GM12801 (cell line): Measurements from ENCODE around the gene TMEM45A.

Experiments used
- TF ChIP-seq, protein P1 (sequence below): IDR thresholded peaks from one replicate; pipeline ENCODE4 v1.5.1; 2011; ENCODE audit warnings: control low read depth; ENCODE audit not compliant: insufficient read length; ENCODE audit errors: extremely low read depth

TMEM45A gene

GRCh38 chr3:100457811-100458210 lies 34.6 kb upstream of the TMEM45A start:
- TF ChIP-seq, protein P1, sequence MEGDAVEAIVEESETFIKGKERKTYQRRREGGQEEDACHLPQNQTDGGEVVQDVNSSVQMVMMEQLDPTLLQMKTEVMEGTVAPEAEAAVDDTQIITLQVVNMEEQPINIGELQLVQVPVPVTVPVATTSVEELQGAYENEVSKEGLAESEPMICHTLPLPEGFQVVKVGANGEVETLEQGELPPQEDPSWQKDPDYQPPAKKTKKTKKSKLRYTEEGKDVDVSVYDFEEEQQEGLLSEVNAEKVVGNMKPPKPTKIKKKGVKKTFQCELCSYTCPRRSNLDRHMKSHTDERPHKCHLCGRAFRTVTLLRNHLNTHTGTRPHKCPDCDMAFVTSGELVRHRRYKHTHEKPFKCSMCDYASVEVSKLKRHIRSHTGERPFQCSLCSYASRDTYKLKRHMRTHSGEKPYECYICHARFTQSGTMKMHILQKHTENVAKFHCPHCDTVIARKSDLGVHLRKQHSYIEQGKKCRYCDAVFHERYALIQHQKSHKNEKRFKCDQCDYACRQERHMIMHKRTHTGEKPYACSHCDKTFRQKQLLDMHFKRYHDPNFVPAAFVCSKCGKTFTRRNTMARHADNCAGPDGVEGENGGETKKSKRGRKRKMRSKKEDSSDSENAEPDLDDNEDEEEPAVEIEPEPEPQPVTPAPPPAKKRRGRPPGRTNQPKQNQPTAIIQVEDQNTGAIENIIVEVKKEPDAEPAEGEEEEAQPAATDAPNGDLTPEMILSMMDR = no peak

DNA sequence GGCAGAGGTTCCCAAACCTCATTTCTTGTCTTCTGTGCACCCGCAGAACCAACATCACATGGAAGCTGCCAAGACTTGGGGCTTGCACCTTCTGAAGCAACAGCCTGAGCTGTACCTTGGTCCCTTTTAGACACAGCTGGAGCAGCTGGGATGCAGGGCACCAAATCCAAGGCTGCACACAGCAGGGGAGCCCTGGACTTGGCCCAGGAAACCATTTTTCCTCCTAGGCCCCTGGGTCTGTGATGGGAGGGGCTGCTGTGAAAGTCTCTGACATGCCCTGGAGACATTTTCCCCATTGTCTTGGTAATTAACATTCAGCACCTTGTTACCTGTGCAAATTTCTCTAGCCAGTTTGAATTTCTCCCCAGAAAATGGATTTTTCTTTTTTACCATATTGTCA lies 33.6 kb upstream of the TMEM45A start:
- TF ChIP-seq, protein P1 = no peak

DNA sequence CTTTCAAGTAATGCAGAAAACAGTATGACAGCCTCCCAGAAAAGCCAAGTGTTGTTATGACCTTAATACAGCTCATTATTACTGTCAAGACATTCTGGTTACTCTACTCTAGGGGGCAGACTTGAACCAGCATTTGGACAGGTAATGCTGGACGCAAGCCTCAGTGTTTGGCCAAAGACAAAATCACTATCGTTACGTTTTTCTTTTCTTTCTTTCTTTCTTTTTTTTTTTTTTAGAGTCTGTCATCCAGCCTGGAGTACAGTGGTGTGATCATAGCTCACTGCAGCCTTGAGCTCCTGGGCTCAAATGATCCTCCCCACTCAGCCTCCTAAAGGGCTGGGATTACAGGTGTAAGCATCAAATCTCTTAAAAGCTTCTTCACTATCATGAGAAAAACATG lies 29.4 kb upstream of the TMEM45A start:
- TF ChIP-seq, protein P1 = no peak

- TF ChIP-seq, protein P1 = no peak
These were observed 28.7 kb upstream of the TMEM45A start for GRCh38 chr3:100463646-100464155.

- TF ChIP-seq, protein P1 = no peak
These were observed 26.3 kb upstream of the TMEM45A start for GRCh38 chr3:100465892-100466777.

- TF ChIP-seq, protein P1 = no peak
These were observed 25.3 kb upstream of the TMEM45A start for GRCh38 chr3:100467133-100467532.

DNA sequence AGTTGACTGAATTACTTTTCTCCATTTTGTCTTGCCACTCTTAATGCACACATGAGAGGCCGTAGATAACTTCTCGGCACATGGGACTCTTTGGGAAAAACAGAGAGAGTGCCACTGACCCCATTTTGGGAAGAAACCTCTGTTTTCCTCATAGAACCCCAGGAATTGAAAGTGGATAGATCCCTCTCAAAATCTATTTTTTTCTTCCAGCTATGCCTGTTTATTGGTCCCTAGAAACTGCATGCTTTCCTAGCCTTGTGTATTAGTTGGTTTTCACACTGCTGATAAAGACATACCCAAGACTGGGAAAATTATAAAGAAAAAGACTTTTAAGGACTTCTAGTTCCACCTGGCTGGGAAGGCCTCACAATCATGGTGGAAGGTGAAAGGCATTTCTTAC lies 23.7 kb upstream of the TMEM45A start:
- TF ChIP-seq, protein P1 = no peak
